Neural progenitor cell (in vitro differentiated cells): ENCODE data around the gene ITGAD. TPM values are rescaled to one million over a fixed set of nuclear protein-coding genes. Genes with fewer than 3 reads are reported as not detected.

Experiments
- DNase-seq: peaks from one replicate; pipeline ENCODE4 v3.0.0-alpha.2; 2016; ENCODE audit warnings: low spot score
- H2AFZ ChIP-seq: fragments of 200-600 bp; sonication (generic); replicated peaks from 2 replicates; pipeline ENCODE4 v1.6.1; 2016; ENCODE audit warnings: antibody characterized with exemption
- H3F3A ChIP-seq: fragments of 200-600 bp; sonication (generic); 2 replicates; pipeline ENCODE4 v1.6.1; 2016; ENCODE audit warnings: antibody characterized with exemption, low read depth
- H3K27ac ChIP-seq: fragments of 200-600 bp; sonication (generic); 2 replicates; pipeline ENCODE4 v1.5.1; 2016; ENCODE audit warnings: mild to moderate bottlenecking
- H3K27me3 ChIP-seq: fragments of 200-600 bp; sonication (generic); 2 replicates; pipeline ENCODE4 v1.6.1; 2016; ENCODE audit warnings: mild to moderate bottlenecking, moderate library complexity
- H3K36me3 ChIP-seq: fragments of 200-600 bp; sonication (generic); 2 replicates; pipeline ENCODE4 v1.5.1; 2016
- H3K4me1 ChIP-seq: fragments of 200-600 bp; sonication (generic); 2 replicates; pipeline ENCODE4 v1.6.1; 2016; ENCODE audit warnings: mixed run types
- H3K4me2 ChIP-seq: fragments of 200-600 bp; sonication (generic); 2 replicates; pipeline ENCODE4 v1.6.1; 2016
- H3K4me3 ChIP-seq: fragments of 200-600 bp; sonication (generic); 2 replicates; pipeline ENCODE4 v1.5.1; 2016
- H3K79me2 ChIP-seq: fragments of 200-600 bp; sonication (generic); 2 replicates; pipeline ENCODE4 v1.6.1; 2016; ENCODE audit warnings: low read depth
- H3K9ac ChIP-seq: fragments of 200-600 bp; sonication (generic); 2 replicates; pipeline ENCODE4 v1.6.1; 2016
- H3K9me3 ChIP-seq: fragments of 200-600 bp; sonication (generic); 2 replicates; pipeline ENCODE4 v1.5.1; 2016; ENCODE audit warnings: low read depth
- H4K20me1 ChIP-seq: fragments of 200-600 bp; sonication (generic); 2 replicates; pipeline ENCODE4 v1.6.1; 2016; ENCODE audit warnings: low read depth
- H3K27ac Mint-ChIP-seq: 3 replicates; pipeline ENCODE4 v1.8.0; 2021; ENCODE audit warnings: mixed read lengths
- H3K27me3 Mint-ChIP-seq: 2 replicates; pipeline ENCODE4 v1.8.0; 2022; ENCODE audit warnings: low read depth, mild to moderate bottlenecking, inconsistent platforms, moderate library complexity, mixed read lengths; ENCODE audit not compliant: insufficient read depth
- H3K36me3 Mint-ChIP-seq: 3 replicates; pipeline ENCODE4 v1.8.0; 2021; ENCODE audit warnings: mixed read lengths
- H3K4me1 Mint-ChIP-seq: 3 replicates; pipeline ENCODE4 v1.8.0; 2021; ENCODE audit warnings: mixed read lengths
- H3K4me3 Mint-ChIP-seq: 3 replicates; pipeline ENCODE4 v1.8.0; 2021; ENCODE audit warnings: mild to moderate bottlenecking, moderate library complexity, mixed read lengths
- H3K9me3 Mint-ChIP-seq: 3 replicates; pipeline ENCODE4 v1.8.0; 2020; ENCODE audit warnings: mixed read lengths
- EZH2 ChIP-seq: fragments of 200-600 bp; sonication (generic); IDR thresholded peaks from 2 replicates; pipeline ENCODE4 v1.6.1; 2017; ENCODE audit warnings: antibody characterized with exemption, mild to moderate bottlenecking, moderate library complexity
- EZH2phosphoT487 ChIP-seq: fragments of 200-600 bp; sonication (generic); IDR thresholded peaks from 2 replicates; pipeline ENCODE4 v1.6.1; 2017; ENCODE audit warnings: antibody characterized with exemption
- total RNA-seq: library from RNA; depleted of rRNA; stranded (reverse); fragments of >200 nt; gene quantifications from 2 replicates; pipeline ENCODE4 v1.2.3, GENCODE V29; 2015; ENCODE audit warnings: low replicate concordance
- TF ChIP-seq, protein P1 (sequence below): fragments of 200-600 bp; sonication (generic); IDR thresholded peaks from 2 replicates; pipeline ENCODE4 v1.5.1; 2017; ENCODE audit warnings: antibody characterized with exemption, mild to moderate bottlenecking

ITGAD gene
- total RNA-seq, 1 donor from 2014 or later: not detected

DNA sequence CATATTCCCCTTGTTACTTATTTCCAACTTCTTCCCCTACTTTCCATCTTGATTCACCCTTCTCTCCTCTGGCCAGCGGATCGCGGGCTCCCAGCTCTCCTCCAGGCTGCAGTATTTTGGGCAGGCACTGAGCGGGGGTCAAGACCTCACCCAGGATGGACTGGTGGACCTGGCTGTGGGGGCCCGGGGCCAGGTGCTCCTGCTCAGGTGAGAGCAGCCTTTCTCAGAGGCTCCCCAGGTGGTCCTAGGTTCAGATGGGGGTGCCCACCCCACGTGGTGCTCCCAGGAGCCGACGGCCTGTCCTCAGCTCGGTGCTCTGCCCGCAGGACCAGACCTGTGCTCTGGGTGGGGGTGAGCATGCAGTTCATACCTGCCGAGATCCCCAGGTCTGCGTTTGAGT, 22.1 kb upstream of the ITGAD start:
- TF ChIP-seq EZH2: no peak
- TF ChIP-seq EZH2phosphoT487: no peak
- TF ChIP-seq, protein P1, sequence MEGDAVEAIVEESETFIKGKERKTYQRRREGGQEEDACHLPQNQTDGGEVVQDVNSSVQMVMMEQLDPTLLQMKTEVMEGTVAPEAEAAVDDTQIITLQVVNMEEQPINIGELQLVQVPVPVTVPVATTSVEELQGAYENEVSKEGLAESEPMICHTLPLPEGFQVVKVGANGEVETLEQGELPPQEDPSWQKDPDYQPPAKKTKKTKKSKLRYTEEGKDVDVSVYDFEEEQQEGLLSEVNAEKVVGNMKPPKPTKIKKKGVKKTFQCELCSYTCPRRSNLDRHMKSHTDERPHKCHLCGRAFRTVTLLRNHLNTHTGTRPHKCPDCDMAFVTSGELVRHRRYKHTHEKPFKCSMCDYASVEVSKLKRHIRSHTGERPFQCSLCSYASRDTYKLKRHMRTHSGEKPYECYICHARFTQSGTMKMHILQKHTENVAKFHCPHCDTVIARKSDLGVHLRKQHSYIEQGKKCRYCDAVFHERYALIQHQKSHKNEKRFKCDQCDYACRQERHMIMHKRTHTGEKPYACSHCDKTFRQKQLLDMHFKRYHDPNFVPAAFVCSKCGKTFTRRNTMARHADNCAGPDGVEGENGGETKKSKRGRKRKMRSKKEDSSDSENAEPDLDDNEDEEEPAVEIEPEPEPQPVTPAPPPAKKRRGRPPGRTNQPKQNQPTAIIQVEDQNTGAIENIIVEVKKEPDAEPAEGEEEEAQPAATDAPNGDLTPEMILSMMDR: no peak
- Mint-ChIP-seq H3K4me3 (no peak overlapping the region), H3K27ac (no peak overlapping the region), H3K36me3 (no peaks in the 10 kb centered on the region), H3K4me1 (peaks cover 14% of the 10 kb centered on the region), H3K9me3 (peaks cover 5% of the 10 kb centered on the region), H3K27me3 (peaks cover 16% of the 10 kb centered on the region)
- H3F3A ChIP-seq: no peaks in the 10 kb centered on the region
- H4K20me1 ChIP-seq: no peaks in the 10 kb centered on the region
- no peaks in the 10 kb centered on the region for H3K27me3 ChIP-seq
- H3K9ac ChIP-seq: no peak overlapping the region
- H3K27ac ChIP-seq: no peak overlapping the region
- H3K4me2 ChIP-seq: no peak overlapping the region
- H2AFZ ChIP-seq: no peak overlapping the region
- no peaks in the 10 kb centered on the region for H3K4me1 ChIP-seq
- no peaks in the 10 kb centered on the region for H3K9me3 ChIP-seq
- no peaks in the 10 kb centered on the region for H3K79me2 ChIP-seq
- H3K4me3 ChIP-seq: no peak overlapping the region
- no peak for DNase-seq
- no peaks in the 10 kb centered on the region for H3K36me3 ChIP-seq

DNA sequence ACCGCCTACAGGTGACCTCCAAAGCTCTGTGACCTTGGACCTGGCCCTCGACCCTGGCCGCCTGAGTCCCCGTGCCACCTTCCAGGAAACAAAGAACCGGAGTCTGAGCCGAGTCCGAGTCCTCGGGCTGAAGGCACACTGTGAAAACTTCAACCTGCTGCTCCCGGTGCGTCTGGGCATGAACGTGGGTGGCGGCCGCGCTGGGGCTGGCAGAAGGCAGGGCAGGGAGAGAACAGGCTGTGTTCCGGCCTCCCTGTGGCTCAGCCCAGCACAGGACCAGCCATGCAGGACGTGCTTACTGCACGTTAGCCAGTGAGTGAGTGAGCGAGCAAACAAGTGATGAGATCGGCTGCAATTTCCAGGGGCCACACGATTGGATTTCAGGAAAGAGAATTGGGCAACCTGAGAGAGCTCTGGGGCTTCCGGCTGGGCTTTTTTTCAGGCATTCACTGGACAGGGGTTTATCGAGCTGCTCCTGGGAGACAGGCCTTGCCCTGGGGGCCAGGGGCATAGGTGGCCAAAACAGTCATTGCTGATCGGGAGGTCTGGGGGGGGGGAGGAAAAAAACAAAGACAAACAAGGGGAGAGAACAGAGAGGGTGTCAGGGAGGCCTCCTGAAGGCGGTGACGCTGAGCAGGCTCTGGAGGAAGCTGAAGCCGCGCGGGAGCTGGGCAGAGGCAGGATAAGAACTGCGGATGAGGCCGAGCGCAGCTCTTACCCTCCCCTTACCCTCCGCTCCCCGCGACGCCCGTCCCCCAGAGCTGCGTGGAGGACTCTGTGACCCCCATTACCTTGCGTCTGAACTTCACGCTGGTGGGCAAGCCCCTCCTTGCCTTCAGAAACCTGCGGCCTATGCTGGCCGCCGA, 21.3 kb upstream of the ITGAD start:
- H3K27me3 Mint-ChIP-seq: peaks cover 19% of the 10 kb centered on the region
- H3K27me3 ChIP-seq: no peaks in the 10 kb centered on the region
- DNase-seq: no peak

DNA sequence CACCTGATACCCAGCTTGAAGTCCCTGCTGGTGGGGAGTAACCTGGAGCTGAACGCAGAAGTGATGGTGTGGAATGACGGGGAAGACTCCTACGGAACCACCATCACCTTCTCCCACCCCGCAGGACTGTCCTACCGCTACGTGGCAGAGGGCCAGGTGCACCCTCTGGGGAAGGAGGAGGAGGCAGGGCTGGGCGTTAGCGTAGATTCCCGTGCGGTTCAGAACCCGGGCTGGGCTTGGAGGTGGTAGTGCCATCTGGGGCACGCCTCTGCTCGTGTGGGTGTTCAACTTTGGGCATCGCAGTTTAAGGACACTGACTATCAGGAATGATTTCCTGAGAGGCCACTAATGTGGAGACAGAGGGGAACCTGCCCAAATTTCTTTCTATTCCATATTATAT, 19.9 kb upstream of the ITGAD start:
- Mint-ChIP-seq H3K27ac (no peak overlapping the region), H3K4me3 (no peak overlapping the region), H3K9me3 (peaks cover 2% of the 10 kb centered on the region), H3K27me3 (peaks cover 19% of the 10 kb centered on the region), H3K36me3 (no peaks in the 10 kb centered on the region), H3K4me1 (peaks cover 8% of the 10 kb centered on the region)
- Histone ChIP-seq H3K27ac (no peak overlapping the region), H3K79me2 (no peaks in the 10 kb centered on the region), H2AFZ (no peak overlapping the region), H3K4me2 (no peak overlapping the region), H3K4me1 (no peaks in the 10 kb centered on the region), H3K9ac (no peak overlapping the region), H3K4me3 (no peak overlapping the region), H3K9me3 (no peaks in the 10 kb centered on the region), H4K20me1 (no peaks in the 10 kb centered on the region), H3K27me3 (no peaks in the 10 kb centered on the region), H3F3A (no peaks in the 10 kb centered on the region), H3K36me3 (no peaks in the 10 kb centered on the region)
- TF ChIP-seq EZH2: no peak
- TF ChIP-seq EZH2phosphoT487: no peak
- TF ChIP-seq, protein P1: no peak
- DNase-seq: no peak

More for the DNA sequence above, 21.3 kb upstream of the ITGAD start:
- no peaks in the 10 kb centered on the region for H3K9me3 ChIP-seq
- H3F3A ChIP-seq: no peaks in the 10 kb centered on the region
- no peaks in the 10 kb centered on the region for H3K79me2 ChIP-seq
- no peaks in the 10 kb centered on the region for H3K4me1 ChIP-seq
- H2AFZ ChIP-seq: no peak overlapping the region
- H3K36me3 Mint-ChIP-seq: no peaks in the 10 kb centered on the region
- no peak for TF ChIP-seq EZH2
- TF ChIP-seq, protein P1: no peak
- TF ChIP-seq EZH2phosphoT487: no peak
- H3K4me3 Mint-ChIP-seq: no peak overlapping the region
- no peaks in the 10 kb centered on the region for H4K20me1 ChIP-seq
- H3K36me3 ChIP-seq: no peaks in the 10 kb centered on the region
- H3K4me3 ChIP-seq: no peak overlapping the region
- H3K27ac Mint-ChIP-seq: no peak overlapping the region
- H3K9me3 Mint-ChIP-seq: peaks cover 5% of the 10 kb centered on the region
- no peak overlapping the region for H3K4me2 ChIP-seq
- no peak overlapping the region for H3K9ac ChIP-seq
- H3K4me1 Mint-ChIP-seq: peaks cover 14% of the 10 kb centered on the region
- H3K27ac ChIP-seq: no peak overlapping the region
